Fibroblast of lung (primary cell): ENCODE results near the gene ATP11C. TPM values are rescaled to one million over a fixed set of nuclear protein-coding genes. Genes with fewer than 3 reads are reported as not detected.

Experiments
- DNase-seq, 2 donors: peaks; one replicate each; pipeline versions ENCODE4 v3.0.0 to v3.0.0-alpha.2; 2010; ENCODE audit warnings: low read depth in 2 of 2
- H2AFZ ChIP-seq: 2 replicates; pipeline ENCODE4 v1.5.1; 2012; ENCODE audit warnings: low read length, control low read depth, inconsistent platforms
- H3K27ac ChIP-seq: 2 replicates; pipeline ENCODE4 v1.5.1; 2011; ENCODE audit warnings: low read length, control low read depth; ENCODE audit not compliant: insufficient read depth
- H3K27me3 ChIP-seq: 2 replicates; pipeline ENCODE4 v1.5.1; 2011; ENCODE audit warnings: mild to moderate bottlenecking, low read length; ENCODE audit not compliant: control insufficient read depth, insufficient read depth
- H3K36me3 ChIP-seq: 2 replicates; pipeline ENCODE4 v1.5.1; 2011; ENCODE audit warnings: low read length; ENCODE audit not compliant: control insufficient read depth, insufficient read depth
- H3K4me1 ChIP-seq: 2 replicates; pipeline ENCODE4 v1.5.1; 2011; ENCODE audit warnings: low read length; ENCODE audit not compliant: control insufficient read depth, insufficient read depth; ENCODE audit errors: extremely low read depth
- H3K4me2 ChIP-seq: 2 replicates; pipeline ENCODE4 v1.5.1; 2011; ENCODE audit warnings: low read length, control low read depth; ENCODE audit not compliant: insufficient read depth; ENCODE audit errors: extremely low read depth
- H3K4me3 ChIP-seq, 4 experiments: fragments of 200-600 bp in 1 of 4; sonication (generic) in 1 of 4; replicated peaks in 1 of 4; 2 replicates each; pipeline ENCODE4 v1.5.1; 2011 to 2016; ENCODE audit warnings: low read length in 4 of 4, low read depth in 3 of 4, mild to moderate bottlenecking in 3 of 4, control low read depth in 2 of 4, inconsistent platforms in 1 of 4, mixed read lengths in 1 of 4; ENCODE audit not compliant: insufficient read depth in 1 of 4; ENCODE audit errors: control extremely low read depth in 1 of 4
- H3K79me2 ChIP-seq: 2 replicates; pipeline ENCODE4 v1.5.1; 2012; ENCODE audit warnings: mild to moderate bottlenecking, low read length, inconsistent platforms; ENCODE audit not compliant: control insufficient read depth, insufficient read depth
- H3K9ac ChIP-seq: 2 replicates; pipeline ENCODE4 v1.5.1; 2011; ENCODE audit warnings: mild to moderate bottlenecking, low read length, control low read depth; ENCODE audit not compliant: insufficient read depth
- H3K9me3 ChIP-seq: 2 replicates; pipeline ENCODE4 v1.5.1; 2012; ENCODE audit warnings: low read depth, low read length; ENCODE audit not compliant: control insufficient read depth, insufficient read depth
- H4K20me1 ChIP-seq: 2 replicates; pipeline ENCODE4 v1.5.1; 2011; ENCODE audit warnings: low read length; ENCODE audit not compliant: control insufficient read depth, insufficient read depth; ENCODE audit errors: extremely low read depth
- CTCF ChIP-seq, 2 donors: IDR thresholded peaks in 1 of 2; conservative IDR thresholded peaks in 1 of 2; 1 replicate in 1 of 2; 2 replicates in 1 of 2; pipeline ENCODE4 v1.5.1; 2011 to 2012; ENCODE audit warnings: low read length in 2 of 2, control low read depth in 1 of 2, inconsistent platforms in 1 of 2, low read depth in 1 of 2, mild to moderate bottlenecking in 1 of 2
- EZH2 ChIP-seq: IDR thresholded peaks from 2 replicates; pipeline ENCODE4 v1.5.1; 2012; ENCODE audit warnings: low read length, control low read depth, mild to moderate bottlenecking; ENCODE audit errors: missing control alignments
- polyA plus RNA-seq, 2 donors: library from polyadenylated mRNA; depleted of rRNA in 1 of 2; stranded (reverse) in 1 of 2; unstranded in 1 of 2; fragments of >200 nt; gene quantifications; 2 replicates each; pipeline ENCODE4 v1.2.1, GENCODE V29; 2011 to 2012; ENCODE audit warnings: missing spikeins in 1 of 2
- total RNA-seq: library from RNA; depleted of rRNA; stranded (reverse); fragments of >200 nt; gene quantifications from 2 replicates; pipeline ENCODE4 v1.2.1, GENCODE V29; 2014

ATP11C gene
- total and polyA plus RNA-seq, 2 donors (not counting 1 experiment from before 2014, with no cell fraction given) = 47.7 to 68.0 TPM

- H3K4me1 ChIP-seq = peaks cover 3% of the 10 kb centered on the region
- H3K9ac ChIP-seq = no peak overlapping the region
- H3K4me3 ChIP-seq = no peak overlapping the region
- TF ChIP-seq EZH2 (no peak), CTCF (conservative IDR thresholded peaks at IDR 0.05 in 1 of 2, IDR thresholded peaks at IDR 0.05 in 1 of 2; ENCODE audit: low read depth in 1 of 2, low read length in 2 of 2) (no peak)
- no peak overlapping the region for H3K27ac ChIP-seq
- H2AFZ ChIP-seq = no peak overlapping the region
- no peaks in the 10 kb centered on the region for H3K9me3 ChIP-seq
- H4K20me1 ChIP-seq = no peaks in the 10 kb centered on the region
- no peak overlapping the region for H3K4me2 ChIP-seq
- no peak for DNase-seq
- no peaks in the 10 kb centered on the region for H3K27me3 ChIP-seq
- H3K79me2 ChIP-seq = peaks cover 23% of the 10 kb centered on the region
- no peaks in the 10 kb centered on the region for H3K36me3 ChIP-seq
These were observed 12.5 kb downstream of the ATP11C start for GRCh38 chrX:139920316-139920715.

GRCh38 chrX:139914421-139914820 lies 18.4 kb downstream of the ATP11C start:
- TF ChIP-seq EZH2 (no peak), CTCF (conservative IDR thresholded peaks at IDR 0.05 in 1 of 2, IDR thresholded peaks at IDR 0.05 in 1 of 2; ENCODE audit: low read depth in 1 of 2, low read length in 2 of 2) (no peak)
- DNase-seq = no peak
- H3K4me2 ChIP-seq = no peak overlapping the region
- no peaks in the 10 kb centered on the region for H3K36me3 ChIP-seq
- no peaks in the 10 kb centered on the region for H4K20me1 ChIP-seq
- H3K79me2 ChIP-seq = peaks cover 7% of the 10 kb centered on the region
- no peak overlapping the region for H2AFZ ChIP-seq
- H3K4me3 ChIP-seq = no peak overlapping the region
- no peak overlapping the region for H3K9ac ChIP-seq
- no peaks in the 10 kb centered on the region for H3K27me3 ChIP-seq
- H3K9me3 ChIP-seq = no peaks in the 10 kb centered on the region
- peaks cover 3% of the 10 kb centered on the region for H3K4me1 ChIP-seq
- H3K27ac ChIP-seq = no peak overlapping the region

- H3K4me3 ChIP-seq = no peak overlapping the region
- H3K9me3 ChIP-seq = no peaks in the 10 kb centered on the region
- no peaks in the 10 kb centered on the region for H4K20me1 ChIP-seq
- no peak overlapping the region for H2AFZ ChIP-seq
- no peaks in the 10 kb centered on the region for H3K4me1 ChIP-seq
- H3K27me3 ChIP-seq = no peaks in the 10 kb centered on the region
- no peak overlapping the region for H3K4me2 ChIP-seq
- no peak overlapping the region for H3K27ac ChIP-seq
- H3K9ac ChIP-seq = no peak overlapping the region
- no peaks in the 10 kb centered on the region for H3K36me3 ChIP-seq
- peaks cover 2% of the 10 kb centered on the region for H3K79me2 ChIP-seq
- DNase-seq = no peak
- TF ChIP-seq EZH2 = no peak
- TF ChIP-seq CTCF (conservative IDR thresholded peaks at IDR 0.05 in 1 of 2, IDR thresholded peaks at IDR 0.05 in 1 of 2; ENCODE audit: low read depth in 1 of 2, low read length in 2 of 2) = no peak
These were observed 23.1 kb downstream of the ATP11C start for GRCh38 chrX:139909712-139910111.
